HCT116 (cell line): Measurements from ENCODE around the gene FBXL5.

Experiments used
- ZFX ChIP-seq: fragments of 450-650 bp; IDR thresholded peaks from 2 replicates; pipeline ENCODE4 v1.6.1; 2017
- TF ChIP-seq, protein P1 (sequence below), 3 experiments: fragments of 200-600 bp in 1 of 3; sonication (generic) in 1 of 3; IDR thresholded peaks in 2 of 3; conservative IDR thresholded peaks in 1 of 3; 2 replicates each; pipeline ENCODE4 v1.5.1; 2012 to 2017; ENCODE audit warnings: low read depth in 2 of 3, low read length in 2 of 3, antibody characterized with exemption in 1 of 3, borderline replicate concordance in 1 of 3, control low read depth in 1 of 3, mild to moderate bottlenecking in 1 of 3, mixed read lengths in 1 of 3, mixed run types in 1 of 3, moderate library complexity in 1 of 3; ENCODE audit not compliant: insufficient read depth in 1 of 3

DNA sequence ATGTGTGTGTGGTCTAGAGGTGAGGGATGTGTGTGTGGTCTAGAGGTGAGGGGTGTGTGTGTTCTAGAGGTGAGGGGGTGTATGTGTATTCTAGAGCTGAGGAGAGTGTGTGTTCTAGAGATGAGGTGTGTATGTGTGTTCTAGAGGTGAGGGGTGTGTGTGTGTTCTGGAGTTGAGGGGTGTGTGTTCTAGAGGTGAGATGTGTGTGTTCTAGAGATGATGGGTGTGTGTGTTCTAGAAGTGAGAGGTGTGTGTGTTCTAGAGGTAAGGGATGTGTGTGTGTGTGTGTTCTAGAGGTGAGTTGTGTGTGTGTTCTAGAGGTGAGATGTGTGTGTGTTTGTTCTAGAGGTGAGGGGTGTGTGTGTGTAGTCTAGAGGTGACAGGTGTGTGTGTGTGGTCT is 49.0 kb upstream of the FBXL5 start:
- TF ChIP-seq, protein P1, sequence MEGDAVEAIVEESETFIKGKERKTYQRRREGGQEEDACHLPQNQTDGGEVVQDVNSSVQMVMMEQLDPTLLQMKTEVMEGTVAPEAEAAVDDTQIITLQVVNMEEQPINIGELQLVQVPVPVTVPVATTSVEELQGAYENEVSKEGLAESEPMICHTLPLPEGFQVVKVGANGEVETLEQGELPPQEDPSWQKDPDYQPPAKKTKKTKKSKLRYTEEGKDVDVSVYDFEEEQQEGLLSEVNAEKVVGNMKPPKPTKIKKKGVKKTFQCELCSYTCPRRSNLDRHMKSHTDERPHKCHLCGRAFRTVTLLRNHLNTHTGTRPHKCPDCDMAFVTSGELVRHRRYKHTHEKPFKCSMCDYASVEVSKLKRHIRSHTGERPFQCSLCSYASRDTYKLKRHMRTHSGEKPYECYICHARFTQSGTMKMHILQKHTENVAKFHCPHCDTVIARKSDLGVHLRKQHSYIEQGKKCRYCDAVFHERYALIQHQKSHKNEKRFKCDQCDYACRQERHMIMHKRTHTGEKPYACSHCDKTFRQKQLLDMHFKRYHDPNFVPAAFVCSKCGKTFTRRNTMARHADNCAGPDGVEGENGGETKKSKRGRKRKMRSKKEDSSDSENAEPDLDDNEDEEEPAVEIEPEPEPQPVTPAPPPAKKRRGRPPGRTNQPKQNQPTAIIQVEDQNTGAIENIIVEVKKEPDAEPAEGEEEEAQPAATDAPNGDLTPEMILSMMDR (IDR thresholded peaks at IDR 0.05 in 2 of 3, conservative IDR thresholded peaks at IDR 0.05 in 1 of 3; ENCODE audit: borderline replicate concordance in 1 of 3, insufficient read depth in 1 of 3, low read depth in 2 of 3, low read length in 2 of 3), result no peak
- no peak for TF ChIP-seq ZFX
